ENCODE data around the gene PCDHGB7.

Gene PCDHGB7

DNA sequence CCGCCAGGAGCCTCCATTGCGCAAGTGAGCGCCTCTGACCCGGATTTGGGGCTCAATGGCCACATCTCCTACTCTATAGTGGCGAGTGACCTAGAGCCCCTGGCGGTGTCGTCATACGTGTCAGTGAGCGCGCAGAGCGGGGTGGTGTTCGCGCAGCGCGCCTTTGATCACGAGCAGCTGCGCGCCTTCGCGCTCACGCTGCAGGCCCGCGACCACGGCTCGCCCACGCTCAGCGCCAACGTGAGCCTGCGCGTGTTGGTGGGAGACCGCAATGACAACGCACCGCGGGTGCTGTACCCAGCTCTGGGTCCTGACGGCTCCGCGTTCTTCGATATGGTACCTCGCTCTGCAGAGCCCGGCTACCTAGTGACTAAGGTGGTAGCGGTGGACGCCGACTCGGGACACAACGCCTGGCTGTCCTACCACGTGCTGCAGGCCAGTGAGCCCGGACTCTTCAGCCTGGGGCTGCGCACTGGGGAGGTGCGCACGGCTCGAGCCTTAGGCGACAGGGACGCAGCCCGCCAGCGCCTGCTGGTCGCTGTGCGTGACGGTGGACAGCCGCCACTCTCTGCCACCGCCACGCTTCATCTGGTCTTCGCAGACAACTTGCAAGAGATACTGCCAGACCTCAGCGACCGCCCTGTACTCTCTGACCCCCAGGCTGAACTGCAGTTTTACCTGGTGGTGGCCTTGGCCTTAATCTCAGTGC, 7.7 kb upstream of the PCDHGB7 start:
- no peak overlapping the region for H3K4me3 ChIP-seq (ENCODE audit: low read depth, low read length, poor library complexity, severe bottlenecking)
- H3K27me3 ChIP-seq (ENCODE audit: insufficient read depth, low read length) = no peaks in the 10 kb centered on the region
- H3K9me3 ChIP-seq (ENCODE audit: low read length) = 0 out of 2 replicates have a peak, but pooled peaks cover 3% of the 10 kb centered on the region

GRCh38 chr5:141411575-141411974, 5.9 kb upstream of the PCDHGB7 start:
- Histone ChIP-seq H3K4me2 (ENCODE audit: low read length) (no peak overlapping the region), H4K20me1 (ENCODE audit: insufficient read depth, low read length) (no peaks in the 10 kb centered on the region), H3K36me3 (ENCODE audit: insufficient read depth, low read length) (no peaks in the 10 kb centered on the region), H3K9ac (ENCODE audit: low read length) (no peak overlapping the region), H3K4me3 (ENCODE audit: low read depth, low read length, poor library complexity, severe bottlenecking) (no peak overlapping the region), H2AFZ (ENCODE audit: low read length) (no peak overlapping the region), H3K9me3 (ENCODE audit: low read length) (0 out of 2 replicates have a peak, but pooled peaks cover 4% of the 10 kb centered on the region), H3F3A (ENCODE audit: insufficient read depth, low read length) (no peaks in the 10 kb centered on the region), H3K4me1 (ENCODE audit: insufficient read depth, low read length, severe bottlenecking) (peaks cover 6% of the 10 kb centered on the region), H3K79me2 (ENCODE audit: insufficient read depth, low read length) (no peaks in the 10 kb centered on the region), H3K27me3 (ENCODE audit: insufficient read depth, low read length) (no peaks in the 10 kb centered on the region), H3K9me2 (ENCODE audit: low read depth, low read length) (no peaks in the 10 kb centered on the region), H3K27ac (ENCODE audit: low read depth, low read length, poor library complexity, severe bottlenecking) (no peak overlapping the region)
- TF ChIP-seq CTCF (IDR thresholded peaks at IDR 0.05; ENCODE audit: low read length) (no peak), EZH2 (IDR thresholded peaks at IDR 0.05; ENCODE audit: borderline replicate concordance, low read length) (no peak)

More for the DNA sequence above, 7.7 kb upstream of the PCDHGB7 start:
- Histone ChIP-seq H3K36me3 (ENCODE audit: insufficient read depth, low read length) (no peaks in the 10 kb centered on the region), H2AFZ (ENCODE audit: low read length) (no peak overlapping the region), H3K79me2 (ENCODE audit: insufficient read depth, low read length) (no peaks in the 10 kb centered on the region), H3F3A (ENCODE audit: insufficient read depth, low read length) (no peaks in the 10 kb centered on the region), H3K4me2 (ENCODE audit: low read length) (no peak overlapping the region), H3K9me2 (ENCODE audit: low read depth, low read length) (no peaks in the 10 kb centered on the region), H3K9ac (ENCODE audit: low read length) (no peak overlapping the region), H3K27ac (ENCODE audit: low read depth, low read length, poor library complexity, severe bottlenecking) (no peak overlapping the region), H3K4me1 (ENCODE audit: insufficient read depth, low read length, severe bottlenecking) (peaks cover 6% of the 10 kb centered on the region), H4K20me1 (ENCODE audit: insufficient read depth, low read length) (no peaks in the 10 kb centered on the region)
- no peak for TF ChIP-seq CTCF (IDR thresholded peaks at IDR 0.05; ENCODE audit: low read length)
- no peak for TF ChIP-seq EZH2 (IDR thresholded peaks at IDR 0.05; ENCODE audit: borderline replicate concordance, low read length)

- Histone ChIP-seq H3K27ac (ENCODE audit: low read depth, low read length, poor library complexity, severe bottlenecking) (no peak within 1 kb of the TSS), H3K79me2 (ENCODE audit: insufficient read depth, low read length) (no peaks in the 10 kb centered on the region), H3K4me1 (ENCODE audit: insufficient read depth, low read length, severe bottlenecking) (peaks cover 6% of the 10 kb centered on the region), H3K36me3 (ENCODE audit: insufficient read depth, low read length) (no peaks in the 10 kb centered on the region), H3F3A (ENCODE audit: insufficient read depth, low read length) (no peaks in the 10 kb centered on the region), H3K9ac (ENCODE audit: low read length) (peak within 1 kb of the TSS; percentile 79), H3K9me3 (ENCODE audit: low read length) (0 out of 2 replicates have a peak, but pooled peaks cover 5% of the 10 kb centered on the region), H3K27me3 (ENCODE audit: insufficient read depth, low read length) (no peaks in the 10 kb centered on the region), H4K20me1 (ENCODE audit: insufficient read depth, low read length) (no peaks in the 10 kb centered on the region), H2AFZ (ENCODE audit: low read length) (peak within 1 kb of the TSS; percentile 92), H3K9me2 (ENCODE audit: low read depth, low read length) (no peaks in the 10 kb centered on the region), H3K4me3 (ENCODE audit: low read depth, low read length, poor library complexity, severe bottlenecking) (peak within 1 kb of the TSS; percentile 78), H3K4me2 (ENCODE audit: low read length) (peak within 1 kb of the TSS; percentile 96)
- TF ChIP-seq CTCF (IDR thresholded peaks at IDR 0.05; ENCODE audit: low read length) = peak; percentile 89
- TF ChIP-seq EZH2 (IDR thresholded peaks at IDR 0.05; ENCODE audit: borderline replicate concordance, low read length) = no peak
Measured at GRCh38 chr5:141412854-141413539, 4.5 kb upstream of the PCDHGB7 start, which contains the start of gene PCDHGA10. Gene PCDHGA10, plus strand, starts transcription at chr5:141412987. Its CDS starts 189 bp downstream, at chr5:141413176.

Measured in OCI-LY1 (cell line).